Neural crest cell (in vitro differentiated cells): ENCODE results near the gene ACSL5. TPM values are rescaled to one million over a fixed set of nuclear protein-coding genes. Genes with fewer than 3 reads are reported as not detected.

Experiments
- DNase-seq: peaks from one replicate; pipeline ENCODE4 v3.0.0; 2021; ENCODE audit warnings: low read depth, mixed read lengths, low spot score
- H3K27ac Mint-ChIP-seq: one replicate; pipeline ENCODE4 v1.8.0; 2021; ENCODE audit warnings: mild to moderate bottlenecking, mixed read lengths; ENCODE audit not compliant: unreplicated experiment
- H3K27me3 Mint-ChIP-seq: 2 replicates; pipeline ENCODE4 v1.8.0; 2021; ENCODE audit warnings: low read depth, mild to moderate bottlenecking, mixed read lengths
- H3K36me3 Mint-ChIP-seq: 2 replicates; pipeline ENCODE4 v1.8.0; 2021; ENCODE audit warnings: low read depth, mild to moderate bottlenecking, mixed read lengths
- H3K4me1 Mint-ChIP-seq: 2 replicates; pipeline ENCODE4 v1.8.0; 2021; ENCODE audit warnings: mixed read lengths
- H3K4me3 Mint-ChIP-seq: one replicate; pipeline ENCODE4 v1.8.0; 2021; ENCODE audit warnings: mild to moderate bottlenecking, mixed read lengths
- H3K9me3 Mint-ChIP-seq: 2 replicates; pipeline ENCODE4 v1.8.0; 2021; ENCODE audit warnings: mixed read lengths
- total RNA-seq: library from RNA; stranded (reverse); gene quantifications from 2 replicates; pipeline ENCODE4 v1.2.1, GENCODE V29; 2021
- TF ChIP-seq, protein P1 (sequence below): fragments of 200-600 bp; sonication (generic); conservative IDR thresholded peaks from 2 replicates; pipeline ENCODE4 v1.5.0; 2021; ENCODE audit warnings: antibody characterized with exemption, mild to moderate bottlenecking

Gene ACSL5
- total RNA-seq, 1 donor from 2014 or later = not detected

DNA sequence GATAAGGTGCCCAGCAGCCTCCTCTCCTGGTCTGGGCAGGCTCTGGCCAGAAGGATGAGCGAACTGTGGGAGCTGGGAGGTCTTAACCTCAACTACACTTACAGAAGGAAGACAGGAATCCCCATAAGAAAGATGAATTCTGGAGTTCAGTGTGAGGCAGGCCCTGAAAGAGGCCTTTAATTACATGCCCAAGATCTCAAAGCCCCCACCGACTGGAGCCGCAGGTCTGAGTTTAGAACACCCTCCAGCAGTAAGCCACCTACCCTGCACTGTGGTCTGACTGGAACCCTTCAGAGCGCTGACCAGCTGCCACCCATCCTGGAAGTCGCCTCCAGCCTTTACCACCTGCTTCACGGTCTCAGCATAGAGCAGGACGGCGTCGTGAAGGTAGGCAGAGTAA is 28.2 kb upstream of the ACSL5 start:
- Mint-ChIP-seq H3K27me3 (no peaks in the 10 kb centered on the region), H3K4me3 (no peak overlapping the region), H3K36me3 (no peaks in the 10 kb centered on the region), H3K27ac (no peak overlapping the region), H3K9me3 (no peaks in the 10 kb centered on the region), H3K4me1 (no peaks in the 10 kb centered on the region)
- no peak for DNase-seq
- TF ChIP-seq, protein P1, sequence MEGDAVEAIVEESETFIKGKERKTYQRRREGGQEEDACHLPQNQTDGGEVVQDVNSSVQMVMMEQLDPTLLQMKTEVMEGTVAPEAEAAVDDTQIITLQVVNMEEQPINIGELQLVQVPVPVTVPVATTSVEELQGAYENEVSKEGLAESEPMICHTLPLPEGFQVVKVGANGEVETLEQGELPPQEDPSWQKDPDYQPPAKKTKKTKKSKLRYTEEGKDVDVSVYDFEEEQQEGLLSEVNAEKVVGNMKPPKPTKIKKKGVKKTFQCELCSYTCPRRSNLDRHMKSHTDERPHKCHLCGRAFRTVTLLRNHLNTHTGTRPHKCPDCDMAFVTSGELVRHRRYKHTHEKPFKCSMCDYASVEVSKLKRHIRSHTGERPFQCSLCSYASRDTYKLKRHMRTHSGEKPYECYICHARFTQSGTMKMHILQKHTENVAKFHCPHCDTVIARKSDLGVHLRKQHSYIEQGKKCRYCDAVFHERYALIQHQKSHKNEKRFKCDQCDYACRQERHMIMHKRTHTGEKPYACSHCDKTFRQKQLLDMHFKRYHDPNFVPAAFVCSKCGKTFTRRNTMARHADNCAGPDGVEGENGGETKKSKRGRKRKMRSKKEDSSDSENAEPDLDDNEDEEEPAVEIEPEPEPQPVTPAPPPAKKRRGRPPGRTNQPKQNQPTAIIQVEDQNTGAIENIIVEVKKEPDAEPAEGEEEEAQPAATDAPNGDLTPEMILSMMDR = no peak

GRCh38 chr10:112346774-112347173 is 27.1 kb upstream of the ACSL5 start:
- Mint-ChIP-seq H3K36me3 (no peaks in the 10 kb centered on the region), H3K27ac (no peak overlapping the region), H3K4me1 (no peaks in the 10 kb centered on the region), H3K9me3 (no peaks in the 10 kb centered on the region), H3K4me3 (no peak overlapping the region), H3K27me3 (no peaks in the 10 kb centered on the region)
- TF ChIP-seq, protein P1 = no peak
- no peak for DNase-seq

- DNase-seq = no peak
- H3K9me3 Mint-ChIP-seq = no peaks in the 10 kb centered on the region
- no peaks in the 10 kb centered on the region for H3K4me1 Mint-ChIP-seq
- H3K36me3 Mint-ChIP-seq = no peaks in the 10 kb centered on the region
- H3K4me3 Mint-ChIP-seq = no peak overlapping the region
- H3K27ac Mint-ChIP-seq = no peak overlapping the region
- TF ChIP-seq, protein P1 = no peak
- H3K27me3 Mint-ChIP-seq = no peaks in the 10 kb centered on the region
Measured at GRCh38 chr10:112347709-112348671, 25.9 kb upstream of the ACSL5 start.

GRCh38 chr10:112348759-112349158 is 25.2 kb upstream of the ACSL5 start:
- Mint-ChIP-seq H3K9me3 (no peaks in the 10 kb centered on the region), H3K27ac (no peak overlapping the region), H3K36me3 (no peaks in the 10 kb centered on the region), H3K27me3 (no peaks in the 10 kb centered on the region), H3K4me1 (no peaks in the 10 kb centered on the region), H3K4me3 (no peak overlapping the region)
- no peak for DNase-seq
- TF ChIP-seq, protein P1 = no peak

- H3K4me3 Mint-ChIP-seq = no peak overlapping the region
- DNase-seq = no peak
- no peaks in the 10 kb centered on the region for H3K27me3 Mint-ChIP-seq
- H3K9me3 Mint-ChIP-seq = no peaks in the 10 kb centered on the region
- H3K36me3 Mint-ChIP-seq = no peaks in the 10 kb centered on the region
- TF ChIP-seq, protein P1 = no peak
- H3K4me1 Mint-ChIP-seq = no peaks in the 10 kb centered on the region
- H3K27ac Mint-ChIP-seq = no peak overlapping the region
Measured at GRCh38 chr10:112349521-112350085, 24.3 kb upstream of the ACSL5 start.
